Activated gamma-delta T cell (primary cell): ENCODE measurements around the gene TLK1.
"Not testable (repeated sequence)": the region's sequence is repeated elsewhere in the genome, so short reads cannot be mapped to it uniquely, and the experiment has no call there.

Experiments
- DNase-seq: peaks from one replicate; lab custom pipeline; 2025; lab: John Stamatoyannopoulos, UW

Gene TLK1

DNA sequence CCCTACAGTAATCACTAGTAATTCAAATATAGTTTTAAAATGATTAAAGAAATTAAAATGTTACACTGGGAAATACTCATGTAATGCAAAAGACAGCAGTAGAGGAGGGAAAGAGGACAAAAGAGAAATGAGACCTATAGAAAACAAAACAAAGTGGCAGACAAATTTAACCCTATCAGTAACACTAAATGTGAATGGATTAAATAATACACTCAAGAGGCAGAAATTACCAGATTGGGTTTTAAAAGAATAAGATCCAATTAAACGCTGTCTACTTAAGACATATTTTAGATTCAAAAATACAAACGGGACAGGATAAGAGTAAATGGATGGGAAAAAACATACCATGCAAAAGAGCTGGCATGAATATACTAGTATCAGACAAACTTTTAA lies 17.0 kb downstream of the TLK1 start:
- DNase-seq: no peak

GRCh38 chr2:171142398-171142797 lies 18.3 kb downstream of the TLK1 start:
- DNase-seq: no peak

GRCh38 chr2:171141320-171141719 lies 19.4 kb downstream of the TLK1 start:
- no peak for DNase-seq

- no peak for DNase-seq
Observed at GRCh38 chr2:171139860-171140259, 20.8 kb downstream of the TLK1 start.

DNA sequence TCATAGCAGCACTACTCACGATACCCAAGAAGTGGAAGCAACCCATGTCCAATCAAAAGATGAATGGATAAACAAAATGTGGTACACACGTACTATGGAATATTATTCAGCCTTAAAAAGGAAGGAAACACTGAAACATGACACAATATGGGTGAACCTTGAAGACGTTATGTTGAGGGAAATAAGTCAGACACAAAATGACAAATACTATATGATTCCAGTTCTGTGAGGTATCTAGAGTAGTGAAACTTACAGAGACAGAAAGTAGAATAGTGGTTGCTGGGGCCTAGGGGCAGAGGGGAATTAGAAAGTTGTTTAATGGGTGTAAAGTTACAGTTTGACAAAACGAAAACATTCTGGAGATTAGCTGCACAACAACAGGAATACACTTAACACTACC lies 24.7 kb downstream of the TLK1 start:
- DNase-seq: no peak

GRCh38 chr2:171134624-171135230 lies 26.0 kb downstream of the TLK1 start:
- DNase-seq: no peak

DNA sequence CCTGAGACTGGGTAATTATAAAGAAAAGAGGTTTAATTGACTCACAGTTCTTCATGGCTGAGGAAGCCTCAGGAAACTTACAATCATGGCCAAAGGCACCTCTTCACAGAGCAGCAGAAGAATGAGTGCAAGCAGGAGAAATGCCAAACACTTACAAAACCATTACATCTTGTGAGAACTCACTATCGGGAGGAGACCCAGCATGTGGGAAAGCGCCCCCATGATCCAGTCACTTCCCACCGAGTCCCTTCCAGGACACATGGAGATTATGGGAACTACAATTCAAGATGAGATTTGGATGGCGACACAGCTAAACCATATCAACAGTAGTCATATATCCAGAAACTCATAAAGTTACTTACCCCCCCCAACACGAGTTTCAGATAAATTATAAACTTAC lies 28.6 kb downstream of the TLK1 start:
- DNase-seq: no peak

- DNase-seq: no peak
Observed at GRCh38 chr2:171128461-171128860, 32.2 kb downstream of the TLK1 start.

- DNase-seq: no peak
Observed at GRCh38 chr2:171124541-171124940, 36.2 kb downstream of the TLK1 start.

GRCh38 chr2:171109571-171109970 lies 51.1 kb downstream of the TLK1 start:
- no peak for DNase-seq

- no peak for DNase-seq
Observed at GRCh38 chr2:171109020-171109419, 51.7 kb downstream of the TLK1 start.

DNA sequence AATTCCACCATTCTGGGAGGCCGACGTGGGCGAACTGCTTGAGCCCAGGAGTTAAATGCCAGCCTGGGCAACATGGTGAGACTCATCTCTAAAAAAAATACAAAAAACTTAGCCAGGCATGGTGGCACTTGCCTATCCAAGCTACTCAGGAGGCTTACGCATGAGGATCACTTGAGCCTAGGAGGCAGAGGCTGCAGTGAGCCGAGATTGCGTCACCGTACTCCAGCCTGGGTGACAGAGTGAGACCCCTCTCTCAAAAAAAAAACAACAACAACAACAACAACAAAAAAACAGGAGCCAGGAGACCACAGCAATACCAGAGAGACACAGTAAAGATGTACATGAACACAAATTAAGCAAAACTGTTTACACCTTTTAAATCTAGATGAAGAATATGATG lies 52.9 kb downstream of the TLK1 start:
- DNase-seq: no peak

- no peak for DNase-seq
Observed at GRCh38 chr2:171104379-171104778, 56.3 kb downstream of the TLK1 start.

GRCh38 chr2:171102802-171103201 lies 57.9 kb downstream of the TLK1 start:
- no peak for DNase-seq

GRCh38 chr2:171100370-171100769 lies 60.3 kb downstream of the TLK1 start:
- no peak for DNase-seq

DNA sequence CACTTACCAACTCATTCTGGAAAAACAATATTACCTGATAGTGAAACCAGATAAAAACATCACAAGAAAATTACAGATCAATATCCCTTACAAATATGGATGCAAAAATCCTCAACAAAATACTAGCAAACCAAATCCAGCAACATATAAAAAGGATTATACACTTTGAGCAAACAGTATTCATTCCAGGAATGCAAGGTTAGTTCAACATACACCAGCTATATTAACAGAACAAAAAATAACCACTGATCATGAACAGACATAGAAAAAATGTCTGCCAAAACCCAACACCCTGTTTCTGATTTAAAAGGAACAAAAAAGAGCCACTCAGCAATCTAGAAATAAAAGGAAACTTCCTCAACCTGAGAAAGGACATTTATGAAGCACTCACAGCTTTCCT lies 62.1 kb downstream of the TLK1 start:
- DNase-seq: no peak

GRCh38 chr2:171095014-171095582 lies 65.6 kb downstream of the TLK1 start:
- DNase-seq: no peak

- DNase-seq: not testable (repeated sequence)
Observed at GRCh38 chr2:171091517-171091916, 69.2 kb downstream of the TLK1 start.

- no peak for DNase-seq
Observed at GRCh38 chr2:171089489-171089888, 71.2 kb downstream of the TLK1 start.

DNA sequence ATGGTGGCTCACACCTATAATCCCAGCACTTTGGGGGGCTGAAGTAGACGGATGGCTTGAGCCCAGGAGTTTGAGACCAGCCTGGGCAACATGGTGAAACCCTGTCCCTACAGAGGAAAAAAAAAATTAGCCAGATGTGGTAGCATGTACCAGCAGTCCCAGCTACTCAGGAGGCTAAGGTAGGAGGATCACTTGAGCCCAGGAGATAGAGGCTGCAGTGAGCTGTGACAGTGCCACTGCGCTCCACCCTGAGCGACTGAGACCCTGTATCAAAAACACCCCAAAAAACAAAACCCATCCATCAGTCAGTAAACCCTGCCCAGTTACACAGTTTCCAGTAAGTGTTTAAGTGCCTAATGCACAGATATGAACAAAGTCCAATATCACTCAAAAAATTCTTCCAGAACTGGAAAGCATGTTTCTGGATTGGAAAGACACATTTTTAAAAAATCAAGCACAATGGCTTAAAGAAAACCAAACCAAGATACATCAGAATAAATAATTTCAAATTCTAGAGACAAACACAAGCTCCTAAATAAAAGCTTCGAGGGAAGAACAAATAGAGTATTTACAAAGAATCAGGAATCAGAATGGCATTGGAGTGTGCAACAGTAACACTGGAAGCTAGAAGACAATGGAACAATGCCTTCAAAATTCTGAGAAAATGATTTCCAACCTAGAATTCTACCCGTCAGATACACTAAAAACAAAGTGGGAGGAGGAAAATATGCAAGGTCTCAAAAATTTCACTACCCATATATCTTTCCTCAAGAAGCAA lies 72.4 kb downstream of the TLK1 start:
- DNase-seq: no peak

GRCh38 chr2:171087547-171087946 lies 73.1 kb downstream of the TLK1 start:
- DNase-seq: no peak

- no peak for DNase-seq
Observed at GRCh38 chr2:171086352-171087290, 74.1 kb downstream of the TLK1 start.
